Left lung (tissue), 10 donors: Measurements from ENCODE around the gene AGXT. TPM values are rescaled to one million over a fixed set of nuclear protein-coding genes. Genes with fewer than 3 reads are reported as not detected.

Experiments used
- ATAC-seq: fragments of 200-7000 bp; cut with Tn5 transposase; one replicate; pipeline ENCODE4 v1.9.1; 2020; ENCODE audit warnings: moderate library complexity
- DNase-seq, 4 donors: peaks; one replicate each; pipeline ENCODE4 v3.0.0-alpha.2; 2013 to 2020
- H3K27ac ChIP-seq, 2 donors: fragments of 200-600 bp; sonication (generic) in 1 of 2; one replicate each; pipeline versions ENCODE4 v1.5.0 to v1.8.0; 2020 to 2021
- H3K27me3 ChIP-seq, 2 donors: fragments of 200-600 bp; sonication (generic) in 1 of 2; one replicate each; pipeline versions ENCODE4 v1.5.0 to v1.8.0; 2020 to 2021
- H3K36me3 ChIP-seq, 2 donors: fragments of 200-600 bp; sonication (generic) in 1 of 2; one replicate each; pipeline versions ENCODE4 v1.5.0 to v1.8.0; 2020 to 2021
- H3K4me1 ChIP-seq, 2 donors: fragments of 200-600 bp; one replicate each; pipeline ENCODE4 v1.8.0; 2021
- H3K4me3 ChIP-seq, 2 donors: fragments of 200-600 bp; sonication (generic) in 1 of 2; one replicate each; pipeline versions ENCODE4 v1.5.0 to v1.8.0; 2020 to 2021; ENCODE audit warnings: mild to moderate bottlenecking in 1 of 2
- H3K9me3 ChIP-seq, 2 donors: fragments of 200-600 bp; sonication (generic) in 1 of 2; one replicate each; pipeline versions ENCODE4 v1.5.0 to v1.8.0; 2020 to 2021
- CTCF ChIP-seq, 2 donors: fragments of 200-600 bp; sonication (generic) in 1 of 2; IDR thresholded peaks; one replicate each; pipeline versions ENCODE4 v1.5.0 to v1.8.0; 2021; ENCODE audit warnings: antibody characterized with exemption in 2 of 2
- intact Hi-C, 2 donors: fragments of 100-400 bp; cut with DNase I; formaldehyde crosslinking; loops; one replicate each; pipeline versions ENCODE4 v1.11.2 to v1.14.2; 2022
- polyA plus RNA-seq, 6 donors: library from polyadenylated mRNA; unstranded; fragments of 120-200 nt; gene quantifications; one replicate each; pipeline ENCODE4 v1.2.1, GENCODE V29; 2013; ENCODE audit not compliant: insufficient read length in 6 of 6
- total RNA-seq, 2 donors: library from RNA; stranded (reverse); fragmentation: NEBNext Ultra II Directional; extraction: Animal tissue kit (Norgen Biotek cat#: 25700); gene quantifications; one replicate each; pipeline ENCODE4 v1.2.1, GENCODE V29; 2021
- donor health status: DM: no; HTN: yes; CAD: no.
- donor health status: DM: no; HTN: no; CAD: no.

AGXT gene
- total and polyA plus RNA-seq, 8 donors = 0.11 to 0.17 (median 0.12) TPM; not detected in 4

DNA sequence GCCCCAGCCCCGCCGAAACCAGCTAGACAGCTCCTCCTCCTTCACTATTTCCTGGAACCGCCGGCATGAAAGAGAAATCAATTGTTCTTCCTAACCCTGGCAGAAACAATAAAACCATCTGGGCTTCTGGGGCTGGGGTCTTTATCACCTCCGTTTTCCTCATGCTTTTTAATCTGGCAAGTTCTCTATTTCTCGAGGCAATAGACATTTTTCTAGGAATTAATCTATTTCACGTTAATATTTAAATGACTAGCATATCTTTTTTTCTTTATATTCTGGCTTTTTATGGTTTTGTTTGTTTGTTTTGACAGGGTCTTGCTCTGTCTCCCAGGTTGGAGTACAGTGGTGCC lies 47.2 kb upstream of the AGXT start:
- no peaks in the 10 kb centered on the region for H3K36me3 ChIP-seq
- H3K27me3 ChIP-seq = peaks cover 59 to 100% of the 10 kb centered on the region in 2 donors
- H3K9me3 ChIP-seq = no peaks in the 10 kb centered on the region
- no peak for DNase-seq
- H3K4me3 ChIP-seq = no peak overlapping the region
- no peak overlapping the region for H3K27ac ChIP-seq
- intact Hi-C loops = no loop called here
- H3K4me1 ChIP-seq = peaks cover 0 to 27% of the 10 kb centered on the region in 2 donors
- no peak for TF ChIP-seq CTCF (IDR thresholded peaks at IDR 0.05)
- ATAC-seq = no peak

DNA sequence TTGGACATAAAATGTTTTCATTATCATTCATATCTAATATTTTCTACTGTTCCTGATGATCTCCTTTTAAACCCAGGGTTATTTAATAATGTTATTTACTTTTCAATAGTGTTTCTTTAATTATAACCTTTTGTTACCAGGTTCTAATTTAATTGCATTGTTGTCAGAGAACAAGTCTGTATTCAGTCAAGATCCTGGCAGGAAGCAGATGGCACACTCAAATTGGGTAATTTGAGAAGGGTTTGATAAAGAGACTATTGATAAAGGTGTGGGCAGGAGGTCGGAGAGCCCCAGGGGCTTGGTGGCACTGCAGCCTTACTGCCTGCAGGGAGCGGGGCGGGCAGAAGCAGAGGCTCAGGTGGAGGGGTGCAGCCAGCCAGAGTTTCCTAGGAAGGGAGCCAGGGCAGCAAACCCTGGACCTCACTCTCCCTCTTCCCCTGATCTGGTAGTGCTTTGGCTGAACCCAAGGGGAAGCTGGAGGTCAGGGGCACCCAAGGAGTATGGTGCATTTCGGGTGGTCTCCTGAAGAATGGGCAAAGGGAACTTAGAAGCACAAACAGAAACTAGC lies 46.3 kb upstream of the AGXT start:
- peaks cover 0 to 27% of the 10 kb centered on the region in 2 donors for H3K4me1 ChIP-seq
- H3K27me3 ChIP-seq = peaks cover 64 to 100% of the 10 kb centered on the region in 2 donors
- intact Hi-C loops = no loop called here
- TF ChIP-seq CTCF (IDR thresholded peaks at IDR 0.05) = no peak
- no peaks in the 10 kb centered on the region for H3K9me3 ChIP-seq
- H3K4me3 ChIP-seq = no peak overlapping the region
- ATAC-seq (no peak), DNase-seq (no peak)
- no peaks in the 10 kb centered on the region for H3K36me3 ChIP-seq
- no peak overlapping the region for H3K27ac ChIP-seq

DNA sequence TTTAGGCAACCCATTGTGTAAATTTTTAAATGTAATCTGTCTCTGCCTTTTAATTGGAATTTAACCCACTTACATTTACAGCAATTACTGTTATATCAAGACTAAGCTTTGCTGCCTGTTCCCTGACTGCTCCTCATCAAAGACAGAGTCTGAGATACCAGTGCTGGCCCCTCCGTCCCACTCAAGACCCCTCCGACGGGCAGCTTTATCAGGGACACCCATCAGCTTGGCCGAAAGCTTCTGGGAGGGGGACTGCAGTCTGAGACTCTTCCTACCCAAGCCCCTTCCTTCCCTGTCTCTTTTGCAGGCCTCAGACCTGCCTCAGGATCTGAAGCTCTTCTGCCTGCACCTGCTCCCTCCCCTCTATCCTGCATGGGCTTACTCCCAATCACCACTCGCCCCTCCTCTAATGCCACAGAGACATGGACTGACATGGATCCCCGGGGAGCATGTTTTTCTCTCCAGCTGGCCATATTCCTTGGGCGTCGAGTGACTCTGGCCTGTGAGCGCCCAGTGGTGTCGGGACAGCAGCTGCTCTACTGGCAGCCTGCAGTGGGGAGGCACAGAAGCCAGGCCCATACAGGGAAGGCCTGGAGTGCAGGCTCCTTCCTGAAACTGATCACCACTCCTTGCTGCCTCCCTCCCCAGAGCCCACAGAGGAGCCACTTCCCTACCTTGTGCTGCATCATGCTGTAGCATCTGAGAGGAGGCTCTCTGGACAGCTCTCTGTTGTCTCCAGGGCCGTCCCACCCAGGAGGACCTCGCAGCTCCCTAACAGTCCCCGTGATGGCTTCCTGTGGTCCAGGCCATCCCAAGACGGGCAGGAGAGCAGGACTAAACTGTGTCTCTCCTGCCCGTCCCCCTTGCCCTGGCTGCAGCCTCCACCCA lies 44.9 kb upstream of the AGXT start:
- no peak for ATAC-seq
- TF ChIP-seq CTCF (IDR thresholded peaks at IDR 0.05) = no peak
- no peaks in the 10 kb centered on the region for H3K9me3 ChIP-seq

DNA sequence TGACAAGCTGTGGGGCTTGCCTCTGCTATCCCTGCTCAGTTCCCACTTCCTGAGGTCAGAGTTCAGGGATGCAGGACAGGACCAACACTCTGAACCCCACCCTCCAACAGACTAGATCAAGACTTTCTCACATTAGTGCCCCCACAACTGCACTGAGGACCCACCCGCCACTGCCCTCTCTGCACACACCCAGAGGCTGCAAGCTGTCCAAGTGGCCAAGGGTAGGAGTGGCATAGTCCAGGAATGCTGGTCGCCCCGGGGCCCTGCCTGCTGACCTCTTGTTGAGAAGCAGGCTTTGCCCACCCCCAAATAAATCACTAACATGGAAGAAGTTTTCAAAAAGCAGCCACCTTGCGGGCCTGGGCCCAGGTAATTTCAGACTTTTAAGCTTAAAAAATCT lies 43.1 kb upstream of the AGXT start:
- no peak for ATAC-seq

More for the DNA sequence above, 44.9 kb upstream of the AGXT start:
- Histone ChIP-seq H3K4me1 (peaks cover 0 to 24% of the 10 kb centered on the region in 2 donors), H3K27ac (no peak overlapping the region), H3K36me3 (no peaks in the 10 kb centered on the region), H3K4me3 (no peak overlapping the region), H3K27me3 (peaks cover 66 to 100% of the 10 kb centered on the region in 2 donors)
- intact Hi-C loops = no loop called here
- DNase-seq = no peak

More for the DNA sequence above, 43.1 kb upstream of the AGXT start:
- Histone ChIP-seq H3K27ac (no peak overlapping the region), H3K4me3 (no peak overlapping the region), H3K36me3 (no peaks in the 10 kb centered on the region), H3K9me3 (no peaks in the 10 kb centered on the region), H3K27me3 (peaks cover 59 to 100% of the 10 kb centered on the region in 2 donors), H3K4me1 (peaks cover 0 to 6% of the 10 kb centered on the region in 2 donors)
- intact Hi-C loops = no loop called here
- no peak for DNase-seq
- no peak for TF ChIP-seq CTCF (IDR thresholded peaks at IDR 0.05)
